ENCODE data around the gene NDUFS6. TPM values are rescaled to one million over a fixed set of nuclear protein-coding genes. Genes with fewer than 3 reads are reported as not detected.

NDUFS6 gene
- total RNA-seq, 4 donors from 2014 or later: 26.5 to 36.9 (median 34.5) TPM

DNA sequence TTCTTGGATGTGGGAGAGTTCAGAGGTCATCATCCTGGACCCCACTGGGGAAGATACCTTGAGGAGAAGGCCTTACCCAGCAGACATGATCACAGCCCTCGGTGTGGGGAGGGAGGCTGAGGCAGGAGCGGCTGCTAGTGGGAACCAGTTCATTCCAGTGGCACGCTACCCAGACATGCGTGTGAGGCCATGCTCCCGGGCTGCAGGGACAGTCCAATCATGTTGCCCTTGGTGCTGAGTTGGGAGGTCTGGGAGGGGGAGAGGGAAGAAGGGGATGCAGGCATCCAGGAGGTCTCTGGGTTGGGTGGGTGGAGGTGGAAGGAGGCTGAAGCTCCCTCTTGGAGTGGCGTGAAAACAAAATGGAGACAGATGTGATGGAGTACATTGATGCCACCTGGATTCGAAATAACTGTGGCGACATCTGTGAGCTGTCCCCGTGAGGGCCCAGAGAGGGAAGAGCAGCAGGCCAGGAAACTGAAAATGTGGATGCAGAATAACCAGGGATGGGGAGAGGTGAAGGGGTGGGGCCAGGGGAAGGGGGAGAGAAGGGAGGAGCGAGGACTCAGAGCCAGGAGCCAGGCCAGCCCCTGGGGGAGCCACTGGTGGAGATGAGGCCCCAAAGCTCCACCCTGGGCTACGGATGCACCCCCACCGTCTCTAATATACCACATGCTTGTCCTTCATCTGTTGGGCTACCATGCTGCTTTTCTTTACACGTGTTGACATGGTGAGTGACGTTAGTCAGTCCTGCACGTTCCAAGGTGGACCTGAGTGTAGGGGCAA is 16.2 kb downstream of the NDUFS6 start:
- TF ChIP-seq, protein P1, sequence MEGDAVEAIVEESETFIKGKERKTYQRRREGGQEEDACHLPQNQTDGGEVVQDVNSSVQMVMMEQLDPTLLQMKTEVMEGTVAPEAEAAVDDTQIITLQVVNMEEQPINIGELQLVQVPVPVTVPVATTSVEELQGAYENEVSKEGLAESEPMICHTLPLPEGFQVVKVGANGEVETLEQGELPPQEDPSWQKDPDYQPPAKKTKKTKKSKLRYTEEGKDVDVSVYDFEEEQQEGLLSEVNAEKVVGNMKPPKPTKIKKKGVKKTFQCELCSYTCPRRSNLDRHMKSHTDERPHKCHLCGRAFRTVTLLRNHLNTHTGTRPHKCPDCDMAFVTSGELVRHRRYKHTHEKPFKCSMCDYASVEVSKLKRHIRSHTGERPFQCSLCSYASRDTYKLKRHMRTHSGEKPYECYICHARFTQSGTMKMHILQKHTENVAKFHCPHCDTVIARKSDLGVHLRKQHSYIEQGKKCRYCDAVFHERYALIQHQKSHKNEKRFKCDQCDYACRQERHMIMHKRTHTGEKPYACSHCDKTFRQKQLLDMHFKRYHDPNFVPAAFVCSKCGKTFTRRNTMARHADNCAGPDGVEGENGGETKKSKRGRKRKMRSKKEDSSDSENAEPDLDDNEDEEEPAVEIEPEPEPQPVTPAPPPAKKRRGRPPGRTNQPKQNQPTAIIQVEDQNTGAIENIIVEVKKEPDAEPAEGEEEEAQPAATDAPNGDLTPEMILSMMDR (IDR thresholded peaks at IDR 0.05; ENCODE audit: low read depth): no peak

DNA sequence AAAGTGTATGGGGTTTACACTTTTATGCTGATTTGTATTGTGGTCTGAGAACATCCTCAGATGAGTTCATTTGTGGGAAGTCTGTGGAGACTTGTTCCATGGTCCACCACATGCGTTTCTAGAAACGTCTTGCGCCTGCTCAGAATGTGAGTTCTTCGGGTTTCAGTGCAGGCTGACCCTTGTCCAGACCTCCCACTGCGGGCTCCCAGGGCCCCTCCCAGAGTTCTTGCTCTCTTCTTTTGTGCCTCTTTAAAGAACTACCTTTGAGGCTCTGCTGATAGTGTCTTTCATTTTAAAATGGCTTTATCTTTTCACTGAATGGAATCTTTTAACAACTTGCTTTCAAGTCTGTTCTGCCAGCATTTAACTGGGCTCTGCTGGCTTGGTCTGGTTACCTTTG is 17.6 kb downstream of the NDUFS6 start:
- TF ChIP-seq, protein P1 (IDR thresholded peaks at IDR 0.05; ENCODE audit: low read depth): no peak

DNA sequence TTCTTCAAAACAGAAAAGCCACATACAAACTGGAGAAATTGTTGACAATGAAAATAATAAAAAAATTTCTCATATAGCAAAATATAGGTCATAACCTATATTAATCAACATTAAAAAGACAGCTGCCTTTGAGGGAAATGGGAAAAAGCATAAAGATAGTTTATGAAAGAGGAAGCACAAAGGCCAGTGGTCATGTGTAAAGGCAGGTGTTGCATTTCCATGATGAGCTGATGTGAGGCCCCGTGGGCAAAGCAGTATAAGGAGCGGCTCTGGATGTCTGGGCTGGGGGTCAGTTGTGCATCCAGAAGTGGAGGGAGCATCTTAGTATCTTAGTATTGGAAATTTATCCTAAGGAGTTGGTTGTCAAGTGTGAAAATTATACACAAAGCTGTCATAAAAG is 18.3 kb downstream of the NDUFS6 start:
- TF ChIP-seq, protein P1 (IDR thresholded peaks at IDR 0.05; ENCODE audit: low read depth): no peak

DNA sequence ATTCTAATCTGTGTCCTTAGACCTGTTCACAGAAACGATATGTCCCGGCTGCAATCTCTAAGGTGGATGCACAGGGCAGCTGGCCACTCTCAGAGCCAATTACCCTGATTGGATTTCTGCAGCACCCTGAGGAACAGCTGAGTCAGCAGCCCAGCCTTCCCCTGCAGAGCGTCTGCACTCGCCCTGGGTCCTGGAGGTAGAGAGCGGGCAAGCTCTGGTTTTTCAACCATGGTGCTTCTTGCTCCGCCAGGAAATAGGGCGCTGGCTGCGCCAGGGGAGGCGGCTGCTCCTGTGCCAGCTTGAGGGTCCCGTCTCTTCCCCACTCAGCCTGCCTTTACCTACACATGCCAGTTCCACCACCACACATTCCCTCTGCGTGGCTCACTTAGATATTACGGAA is 19.2 kb downstream of the NDUFS6 start:
- TF ChIP-seq, protein P1 (IDR thresholded peaks at IDR 0.05; ENCODE audit: low read depth): no peak

DNA sequence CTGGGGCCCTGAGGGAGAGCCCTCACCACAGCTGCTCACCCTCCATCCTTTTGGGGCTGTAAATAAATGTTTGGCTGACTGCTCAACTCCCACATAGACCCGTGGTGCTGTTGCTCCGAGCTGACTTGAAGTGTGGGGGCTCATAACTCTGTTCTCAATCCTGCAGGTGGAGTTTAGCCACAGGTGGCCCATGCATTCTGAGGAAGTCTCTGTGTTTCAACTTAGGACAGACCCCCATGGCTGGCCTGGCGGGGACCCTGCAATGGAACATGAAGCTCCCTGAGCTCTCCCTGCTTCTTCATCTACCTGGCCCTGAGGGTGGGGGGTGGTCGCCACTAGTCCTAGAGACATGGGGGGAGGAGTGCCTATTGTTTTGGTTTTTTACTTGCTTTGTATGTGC is 19.7 kb downstream of the NDUFS6 start:
- TF ChIP-seq, protein P1 (IDR thresholded peaks at IDR 0.05; ENCODE audit: low read depth): no peak

DNA sequence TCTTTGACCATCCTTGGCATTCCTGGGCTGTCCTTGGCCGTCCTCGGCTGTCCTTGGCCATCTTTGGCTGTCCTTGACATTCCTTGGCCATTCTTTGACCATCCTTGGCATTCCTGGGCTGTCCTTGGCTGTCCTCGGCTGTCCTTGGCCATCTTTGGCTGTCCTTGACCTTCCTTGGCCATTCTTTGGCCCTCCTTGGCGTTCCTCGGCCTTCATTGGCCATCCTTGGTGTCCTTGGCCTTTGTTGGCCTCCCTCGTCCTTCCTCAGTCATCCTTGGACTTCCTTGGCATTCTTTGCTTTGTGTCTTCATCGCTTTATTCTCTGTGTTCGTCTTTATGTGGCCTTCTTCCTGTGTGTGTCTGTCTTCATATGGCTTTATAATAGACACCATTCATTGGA is 20.7 kb downstream of the NDUFS6 start:
- TF ChIP-seq, protein P1 (IDR thresholded peaks at IDR 0.05; ENCODE audit: low read depth): no peak

DNA sequence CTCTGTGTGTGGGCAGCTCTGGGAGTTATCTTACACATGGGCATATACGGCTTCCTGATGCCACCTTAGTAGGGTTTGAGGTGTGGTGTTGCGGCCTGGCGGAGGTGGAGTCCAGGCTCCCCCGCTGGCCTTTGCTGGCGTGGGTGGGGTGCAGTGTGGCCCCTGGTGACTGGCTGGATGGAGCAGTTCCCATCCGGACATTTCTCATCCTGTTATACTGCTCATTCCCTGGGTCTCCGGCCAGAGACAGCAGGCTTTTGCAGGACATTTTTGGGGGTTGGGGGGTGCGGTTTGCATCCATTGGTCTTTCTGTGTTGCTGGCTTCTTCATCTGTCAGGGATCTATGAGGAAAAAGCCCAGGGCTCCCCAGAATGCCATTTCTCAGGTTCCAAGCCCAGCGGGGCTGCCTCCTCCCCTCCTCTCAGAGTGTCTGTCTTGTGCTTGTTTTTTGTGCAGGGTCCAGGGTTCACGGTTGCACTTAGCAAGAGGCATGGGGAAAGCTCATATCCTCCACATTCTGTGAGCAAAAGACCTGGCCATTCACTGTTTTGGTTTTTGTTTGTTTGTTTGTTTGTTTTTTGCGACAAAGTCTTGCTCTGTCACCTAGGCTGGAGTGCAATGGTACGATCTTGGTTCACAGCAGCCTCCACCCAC is 22.3 kb downstream of the NDUFS6 start:
- TF ChIP-seq, protein P1 (IDR thresholded peaks at IDR 0.05; ENCODE audit: low read depth): no peak
